ENCODE measurements around the gene RASGRF1.

DNA sequence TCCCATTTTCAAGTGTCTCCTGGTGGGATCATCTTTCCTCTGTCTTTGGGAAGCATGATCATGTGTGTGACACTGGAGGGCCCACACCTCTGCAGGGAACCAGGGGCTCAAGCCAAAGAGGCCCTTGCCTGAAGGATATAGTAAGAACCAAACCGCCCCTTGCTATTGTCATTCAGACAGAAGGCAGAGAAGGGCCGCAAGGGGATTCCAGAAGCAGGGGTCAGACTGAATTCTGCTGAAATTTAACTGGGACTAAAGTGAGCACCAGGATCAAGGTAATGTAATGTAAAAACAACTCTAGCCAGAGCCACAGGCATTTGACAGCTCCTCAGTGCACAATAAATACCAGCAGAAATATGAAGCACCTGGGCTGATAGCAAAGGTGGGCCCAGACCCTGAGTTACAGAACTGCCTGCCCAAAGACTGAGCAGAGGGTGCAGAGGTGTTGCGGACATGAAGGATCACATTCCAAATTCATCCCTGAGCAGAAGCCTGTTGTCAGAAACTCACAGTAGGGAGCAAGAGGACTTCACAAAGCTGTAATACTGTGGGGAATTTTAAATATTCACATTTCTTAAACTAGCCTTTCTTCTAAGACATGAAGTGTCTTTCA, 46.0 kb upstream of the RASGRF1 start:
- TF ChIP-seq, protein P1, sequence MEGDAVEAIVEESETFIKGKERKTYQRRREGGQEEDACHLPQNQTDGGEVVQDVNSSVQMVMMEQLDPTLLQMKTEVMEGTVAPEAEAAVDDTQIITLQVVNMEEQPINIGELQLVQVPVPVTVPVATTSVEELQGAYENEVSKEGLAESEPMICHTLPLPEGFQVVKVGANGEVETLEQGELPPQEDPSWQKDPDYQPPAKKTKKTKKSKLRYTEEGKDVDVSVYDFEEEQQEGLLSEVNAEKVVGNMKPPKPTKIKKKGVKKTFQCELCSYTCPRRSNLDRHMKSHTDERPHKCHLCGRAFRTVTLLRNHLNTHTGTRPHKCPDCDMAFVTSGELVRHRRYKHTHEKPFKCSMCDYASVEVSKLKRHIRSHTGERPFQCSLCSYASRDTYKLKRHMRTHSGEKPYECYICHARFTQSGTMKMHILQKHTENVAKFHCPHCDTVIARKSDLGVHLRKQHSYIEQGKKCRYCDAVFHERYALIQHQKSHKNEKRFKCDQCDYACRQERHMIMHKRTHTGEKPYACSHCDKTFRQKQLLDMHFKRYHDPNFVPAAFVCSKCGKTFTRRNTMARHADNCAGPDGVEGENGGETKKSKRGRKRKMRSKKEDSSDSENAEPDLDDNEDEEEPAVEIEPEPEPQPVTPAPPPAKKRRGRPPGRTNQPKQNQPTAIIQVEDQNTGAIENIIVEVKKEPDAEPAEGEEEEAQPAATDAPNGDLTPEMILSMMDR (IDR thresholded peaks at IDR 0.05) = no peak
- TF ChIP-seq POLR2A (IDR thresholded peaks at IDR 0.05) = no peak

Measured in ovary (tissue), 3 donors.